HG03025 (cell line): ENCODE results near the gene DOCK4.

Experiments
- ATAC-seq: cut with Tn5 transposase; IDR thresholded peaks from one replicate; pipeline ENCODE4 v1.9.1; 2021; ENCODE audit warnings: mild to moderate bottlenecking, moderate library complexity; ENCODE audit not compliant: unreplicated experiment, low FRiP score

The DOCK4 gene

DNA sequence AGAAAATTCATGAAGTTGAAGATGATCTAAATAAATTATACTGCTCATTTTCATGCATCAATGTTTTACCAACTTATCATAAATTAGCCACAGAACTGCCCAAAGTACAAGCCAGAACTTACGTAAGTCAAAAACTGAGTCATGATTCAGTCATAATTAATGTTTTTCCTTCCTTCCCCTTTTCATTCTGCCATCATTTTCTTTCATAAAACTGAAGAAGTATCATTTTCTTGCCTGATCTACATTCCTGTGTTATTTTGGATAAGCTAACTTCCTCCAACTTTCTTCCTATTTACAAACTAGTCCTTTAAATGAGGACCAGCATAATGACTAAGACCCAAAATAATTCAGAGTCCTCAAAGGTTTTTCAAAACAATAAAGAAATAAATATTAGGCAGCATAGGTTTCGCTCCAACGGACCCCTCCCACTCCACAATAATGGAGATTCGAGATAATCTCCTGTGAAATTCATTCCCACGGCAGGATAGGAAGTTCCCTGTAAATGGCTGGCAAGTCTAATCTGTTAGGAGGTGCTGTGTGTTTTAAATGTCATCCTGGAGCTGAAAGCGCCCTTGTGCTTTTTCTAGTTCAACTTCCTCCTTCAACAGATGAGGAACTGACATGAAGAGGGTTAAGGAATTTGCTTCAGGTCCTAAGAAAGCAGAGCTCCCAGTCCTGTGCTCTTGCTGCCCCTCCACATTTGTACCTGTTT lies 218.9 kb downstream of the DOCK4 start:
- ATAC-seq = no peak

DNA sequence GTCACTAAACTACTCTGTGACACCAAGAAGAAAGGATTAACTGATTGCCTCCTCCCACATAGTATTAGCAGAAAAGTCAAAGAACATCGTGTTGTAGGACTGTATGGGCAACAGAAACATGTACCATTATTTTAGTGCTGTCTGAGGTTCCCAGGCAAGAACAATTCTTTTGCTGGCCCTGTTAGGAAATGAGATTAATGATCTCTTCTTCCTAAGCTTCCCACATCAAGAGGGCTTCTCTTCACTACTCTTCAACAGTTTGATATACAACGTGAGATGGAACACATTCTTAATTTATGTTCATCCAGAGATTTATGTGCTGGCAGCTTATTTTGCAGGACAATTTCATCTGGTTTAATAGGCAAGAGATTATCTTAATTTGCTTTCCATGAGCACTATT lies 219.6 kb downstream of the DOCK4 start:
- no peak for ATAC-seq

DNA sequence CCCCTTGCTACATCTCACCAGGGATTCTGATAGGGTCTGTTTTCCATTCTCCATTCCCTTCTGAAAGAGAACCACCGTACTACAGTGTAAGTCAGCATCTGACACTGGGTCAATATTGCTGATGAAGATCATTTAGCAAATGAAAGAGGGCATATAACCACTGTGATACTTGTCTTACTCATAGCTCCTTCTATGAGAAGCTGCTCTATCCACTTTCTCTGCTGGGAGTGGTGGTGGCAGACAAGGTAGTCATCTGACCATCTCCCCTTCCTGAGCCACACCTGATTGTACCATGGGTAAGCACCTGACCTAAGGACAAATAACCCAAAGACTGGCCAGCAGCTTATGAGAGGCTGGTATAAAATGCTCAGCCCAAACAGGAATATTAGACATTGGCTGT lies 220.4 kb downstream of the DOCK4 start:
- ATAC-seq = no peak

DNA sequence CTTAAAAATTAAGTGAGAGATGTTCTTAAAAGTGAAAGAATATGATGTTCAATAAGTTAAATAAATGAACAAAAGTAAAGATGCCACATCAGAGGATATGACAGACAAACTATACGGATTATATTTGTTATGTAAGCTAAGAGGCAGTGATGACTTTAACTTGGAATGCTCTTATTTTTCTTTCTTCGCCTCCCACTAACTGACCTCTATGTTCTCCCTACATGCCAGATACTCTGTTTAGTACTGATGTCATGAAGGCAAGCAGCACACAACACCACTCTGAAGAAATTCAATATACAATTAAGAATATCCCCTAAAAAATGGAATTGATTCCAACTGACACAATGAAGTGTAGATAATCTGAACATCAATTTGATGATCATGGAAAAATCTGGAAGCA lies 223.4 kb downstream of the DOCK4 start:
- no peak for ATAC-seq

DNA sequence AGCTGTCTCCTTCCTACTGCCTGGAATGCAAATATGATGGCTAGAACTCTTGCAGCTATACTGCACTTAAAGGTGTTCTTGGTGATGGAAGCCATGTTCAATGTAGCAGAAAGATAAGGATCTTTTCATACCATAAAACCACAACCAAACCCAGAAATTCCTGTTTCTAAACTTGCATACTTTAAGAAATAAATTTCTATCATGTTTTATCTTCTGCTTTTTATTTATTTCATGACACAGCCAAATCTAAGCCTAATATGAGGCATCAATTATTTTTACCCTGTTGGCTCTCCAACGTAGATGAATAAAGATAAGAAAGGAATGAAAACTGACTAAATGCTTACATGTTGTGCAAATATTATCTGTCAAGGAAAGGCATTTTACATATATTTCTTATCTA lies 224.1 kb downstream of the DOCK4 start:
- no peak for ATAC-seq

DNA sequence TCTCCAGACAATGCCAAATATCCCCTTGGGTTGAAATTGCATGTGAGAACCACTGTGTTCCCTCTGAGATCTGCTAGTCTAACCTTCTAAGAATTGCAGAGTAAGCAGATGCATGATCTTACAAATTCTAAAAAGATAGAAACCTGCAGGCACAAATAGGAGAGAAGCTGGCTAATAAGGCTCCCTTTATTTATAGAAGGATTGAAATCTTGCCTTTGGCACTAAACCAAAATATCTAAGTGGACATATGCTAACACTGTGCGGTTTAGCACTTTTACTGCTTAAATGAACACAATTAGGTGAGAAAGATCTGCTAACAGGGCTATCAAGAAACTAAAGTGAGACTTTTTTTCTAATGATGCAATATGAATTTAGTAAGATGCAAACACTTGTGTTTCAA lies 225.5 kb downstream of the DOCK4 start:
- no peak for ATAC-seq

DNA sequence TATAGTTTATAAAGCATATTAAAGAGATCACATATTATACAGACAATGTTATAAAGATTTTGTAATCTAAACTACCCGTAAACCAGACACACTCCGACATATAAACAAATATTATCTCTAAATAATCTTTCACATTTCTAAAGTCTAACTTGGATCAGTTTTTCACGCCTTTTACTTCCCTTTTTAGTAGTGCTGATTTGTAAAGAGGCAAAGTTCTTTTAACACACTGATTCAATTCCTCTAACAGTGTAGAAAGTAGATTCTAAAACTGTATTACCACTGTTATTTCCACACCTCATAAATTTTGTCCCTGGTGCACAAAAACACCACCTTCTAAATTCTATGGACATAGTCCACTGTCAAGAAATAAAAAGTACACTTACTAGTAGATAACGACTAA lies 230.9 kb downstream of the DOCK4 start:
- no peak for ATAC-seq

DNA sequence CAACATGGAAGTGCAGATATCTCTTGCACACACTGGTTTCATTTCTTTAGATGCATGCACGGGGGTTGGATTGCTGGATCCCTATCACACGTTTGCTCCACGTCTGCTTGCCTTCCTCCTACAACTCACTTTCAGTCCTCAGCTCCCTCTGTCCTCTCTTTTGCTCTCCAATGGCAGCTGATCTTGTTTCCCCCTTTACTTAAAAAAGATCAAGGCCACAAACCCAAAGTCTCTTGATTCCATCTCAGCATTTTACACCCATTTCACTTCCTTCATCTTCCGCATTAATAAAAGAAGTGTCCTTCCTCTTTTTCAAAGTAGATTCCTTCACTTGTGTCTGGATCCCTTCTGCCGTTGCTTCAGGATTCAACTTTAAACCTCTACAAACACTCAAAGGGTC lies 245.2 kb downstream of the DOCK4 start:
- ATAC-seq = no peak

DNA sequence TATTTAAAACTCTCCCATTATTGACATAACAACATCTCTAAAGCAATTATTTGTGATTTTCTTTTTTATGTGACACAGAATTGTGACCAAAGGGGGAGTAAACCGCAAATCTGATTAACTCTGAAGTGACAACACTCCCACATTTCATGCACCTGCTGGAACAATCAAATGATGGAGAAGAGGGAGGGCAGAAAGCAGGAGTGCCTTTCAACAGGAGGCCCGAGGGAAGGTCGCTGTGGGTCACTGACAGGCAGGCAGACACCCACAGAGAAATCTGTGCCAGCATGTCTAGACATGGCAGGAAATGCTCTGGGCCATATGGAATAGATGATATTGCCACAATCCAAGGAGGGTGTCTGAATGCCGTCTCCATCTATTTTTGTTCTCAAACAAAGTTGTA lies 247.3 kb downstream of the DOCK4 start:
- no peak for ATAC-seq

DNA sequence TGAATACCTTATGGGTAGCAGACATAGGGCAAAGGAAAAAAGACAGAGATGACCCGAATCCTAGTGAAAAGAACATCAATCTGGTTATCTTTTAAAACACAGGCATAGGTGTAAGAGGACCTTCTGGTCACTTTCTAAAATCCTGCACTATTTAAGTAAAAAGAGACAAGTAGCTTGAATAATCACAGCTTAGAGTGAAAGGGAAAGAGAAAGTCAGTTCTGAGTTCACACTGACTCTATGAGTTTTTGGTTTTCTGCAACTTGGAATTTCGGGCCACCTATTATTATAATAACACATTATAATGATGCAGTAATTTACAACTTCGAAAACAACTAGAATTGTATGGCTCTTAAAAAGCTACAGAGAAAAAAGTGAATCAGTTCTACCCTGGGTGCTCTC lies 247.8 kb downstream of the DOCK4 start:
- ATAC-seq = no peak

DNA sequence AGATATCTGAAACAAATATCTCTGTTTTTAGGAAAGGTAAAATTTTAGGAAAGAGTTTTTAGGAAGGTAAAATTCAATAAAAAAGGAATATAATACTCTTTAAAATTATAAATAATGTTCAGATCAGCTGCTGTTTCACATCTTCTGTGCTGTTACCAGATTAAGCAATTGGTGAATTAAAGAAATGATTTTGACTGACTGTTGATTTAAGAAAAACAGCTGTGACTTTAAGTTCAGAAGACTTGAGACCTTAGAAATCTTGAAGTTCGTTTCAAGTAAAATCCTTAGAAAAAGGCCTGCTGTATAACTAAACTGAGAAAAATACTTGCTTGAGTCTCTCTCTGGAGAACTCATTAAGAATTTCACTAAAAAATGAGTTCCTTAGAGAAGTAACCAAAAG lies 250.6 kb downstream of the DOCK4 start:
- ATAC-seq = no peak

DNA sequence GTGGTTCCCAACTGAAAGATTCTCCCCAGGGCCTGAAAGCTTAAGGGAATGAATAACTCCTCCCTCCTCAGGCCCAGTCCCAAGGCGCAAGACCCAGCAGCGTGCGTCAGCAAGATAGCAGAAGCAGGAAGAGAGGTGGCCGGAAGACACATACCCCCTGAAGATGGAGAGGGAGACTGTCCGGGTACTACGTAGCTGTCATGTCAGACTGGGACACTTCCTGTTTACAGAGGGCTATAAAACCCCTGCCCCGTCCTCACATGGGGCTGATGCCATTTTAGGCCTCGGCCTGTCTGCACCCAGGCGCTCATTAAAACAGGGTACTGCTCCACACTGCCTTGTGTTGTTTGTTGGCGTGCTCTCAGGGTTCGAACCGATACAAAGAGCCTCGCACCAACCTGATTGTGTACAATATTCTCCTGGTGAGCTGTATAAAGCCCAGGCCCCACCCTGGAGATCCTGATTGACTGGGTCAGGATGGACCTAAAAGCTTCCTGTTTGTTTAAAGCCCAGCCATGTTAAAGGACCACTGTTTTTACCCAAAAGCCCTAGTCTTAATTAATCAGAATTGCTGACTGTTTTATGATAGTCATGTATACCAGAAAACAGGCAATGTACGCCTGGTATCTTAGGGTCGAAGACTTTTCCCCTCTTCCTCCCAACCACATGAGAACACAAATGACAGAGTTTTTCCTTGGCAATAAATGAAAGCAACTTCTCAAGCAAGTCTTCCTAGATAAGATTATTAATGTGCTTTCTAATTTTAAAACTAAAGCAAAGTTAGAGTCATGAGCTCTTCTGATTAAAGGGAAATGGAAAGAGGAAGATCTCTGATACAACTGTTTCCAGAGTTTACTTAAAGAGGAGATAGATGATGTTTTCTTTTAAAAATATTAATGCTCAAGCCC lies 251.5 kb downstream of the DOCK4 start:
- no peak for ATAC-seq

DNA sequence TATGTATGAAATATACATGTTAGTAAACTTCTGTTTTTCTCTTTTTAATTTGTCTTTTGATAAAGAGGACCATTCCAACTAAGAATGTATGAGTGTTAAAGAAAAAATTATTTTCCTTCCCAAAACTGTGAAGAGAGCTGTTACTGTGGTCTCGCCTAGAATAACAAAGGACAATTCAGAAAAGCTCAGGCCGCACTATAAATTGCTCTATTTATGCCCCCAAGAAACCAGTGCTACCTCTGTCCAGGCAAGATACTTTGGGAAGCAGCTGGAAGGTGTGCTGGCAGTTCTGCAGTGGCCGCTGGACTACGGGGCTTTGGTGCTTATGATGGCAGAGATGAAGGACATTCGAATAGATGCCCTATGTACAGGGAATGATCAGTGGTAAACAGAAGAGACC lies 252.1 kb downstream of the DOCK4 start:
- no peak for ATAC-seq

DNA sequence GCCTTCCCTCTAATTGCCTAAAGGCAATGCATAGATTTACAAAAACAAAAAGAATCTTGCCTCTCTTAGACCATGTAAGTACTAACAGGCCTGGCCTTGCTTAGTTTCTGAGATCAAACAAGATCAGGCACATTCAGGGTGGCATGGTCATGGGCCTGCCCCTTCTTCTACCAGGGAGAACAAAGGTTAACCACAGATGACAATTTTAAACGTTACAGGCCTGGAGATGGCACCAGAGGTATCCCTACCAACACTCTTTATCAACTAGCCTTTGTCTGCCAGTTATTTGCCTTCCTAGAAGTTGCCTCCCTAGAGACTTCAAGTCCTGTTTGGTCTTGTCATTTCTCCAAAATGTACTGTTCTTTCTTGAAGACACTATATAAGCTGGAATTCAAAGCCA lies 252.6 kb downstream of the DOCK4 start:
- ATAC-seq = no peak

DNA sequence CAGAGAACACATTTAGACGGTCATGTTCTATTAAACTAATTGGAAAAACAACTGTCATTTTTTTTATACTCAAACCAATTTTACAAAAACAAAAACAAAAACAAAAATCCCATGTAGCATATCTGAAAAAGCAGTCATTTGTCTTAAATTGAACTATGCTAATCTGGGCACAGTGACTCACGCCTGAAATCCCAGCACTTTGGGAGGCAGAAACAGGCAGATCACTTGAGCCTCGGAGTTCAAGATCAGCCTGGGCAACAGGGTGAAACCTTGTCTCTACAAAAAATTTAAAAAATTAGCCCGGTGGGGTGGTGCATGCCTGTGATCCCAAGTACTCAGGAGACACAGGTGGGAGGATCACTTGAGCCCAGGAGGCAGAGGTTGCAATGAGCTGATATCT lies 253.4 kb downstream of the DOCK4 start:
- ATAC-seq = no peak

DNA sequence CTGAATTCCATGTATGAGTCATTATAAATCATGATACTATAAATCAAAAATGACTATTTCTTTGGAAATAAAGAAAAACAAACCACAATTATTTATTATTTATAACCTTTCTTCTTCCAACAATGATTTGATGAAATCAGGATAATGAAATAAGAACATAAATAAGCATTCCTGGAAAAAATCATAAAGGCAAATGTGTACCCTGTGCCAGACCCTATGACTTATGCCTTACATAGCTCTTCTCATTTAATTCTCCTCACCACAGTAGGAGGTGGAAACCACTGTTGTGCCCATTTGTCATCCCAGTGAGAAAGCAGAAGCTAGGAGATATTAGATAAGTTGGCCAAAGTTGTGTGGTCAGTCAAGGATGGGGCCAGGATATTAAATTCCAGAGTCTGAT lies 255.1 kb downstream of the DOCK4 start:
- ATAC-seq = no peak

DNA sequence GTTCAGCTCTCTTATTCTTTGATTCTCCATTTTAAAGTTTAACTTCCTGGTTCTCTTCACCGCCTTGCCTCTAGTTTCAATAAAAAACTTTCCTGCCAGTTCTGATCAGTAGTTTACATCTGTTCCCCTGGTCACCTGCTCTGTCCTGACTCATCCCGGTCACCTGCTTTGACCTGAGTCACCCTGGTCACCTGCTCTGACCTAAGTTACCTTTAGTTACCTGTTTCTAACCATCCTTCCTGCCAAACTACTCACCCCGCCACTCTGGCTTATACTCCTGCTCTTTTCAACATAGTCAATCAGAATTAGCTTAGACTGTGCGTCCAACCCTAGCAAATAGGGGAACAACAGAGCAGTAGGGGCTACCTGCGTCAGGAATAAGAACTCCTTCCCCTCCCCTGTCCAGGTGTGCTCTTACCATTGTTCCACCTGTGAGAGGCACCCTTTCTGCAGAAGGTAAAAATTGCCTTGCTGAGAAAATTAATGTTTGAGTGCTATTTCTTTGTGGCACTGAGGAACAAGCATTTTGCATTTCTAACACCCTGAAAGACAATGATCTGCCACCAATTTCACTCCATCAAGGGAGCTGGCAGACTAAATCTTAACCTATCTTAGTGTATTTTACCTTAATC lies 263.6 kb downstream of the DOCK4 start:
- no peak for ATAC-seq

DNA sequence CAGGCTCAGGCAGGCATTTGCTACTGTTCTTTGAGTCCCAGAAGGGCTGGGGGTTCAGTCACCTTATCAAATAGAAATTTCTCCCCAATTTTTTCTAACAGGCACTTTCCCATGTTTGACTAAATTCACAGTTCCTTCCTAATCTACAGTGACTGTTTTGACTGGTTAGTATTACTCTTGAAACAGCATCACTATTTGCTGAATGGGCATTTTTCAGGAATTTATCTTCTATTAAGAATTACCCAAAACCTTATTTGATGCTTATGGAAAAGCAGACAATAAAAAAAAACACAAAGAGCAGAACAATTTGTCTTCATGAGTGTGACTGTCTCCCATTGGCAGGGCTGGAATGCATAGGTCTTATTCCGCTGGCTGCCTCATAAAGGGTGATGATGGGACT lies 269.0 kb downstream of the DOCK4 start:
- ATAC-seq = no peak

DNA sequence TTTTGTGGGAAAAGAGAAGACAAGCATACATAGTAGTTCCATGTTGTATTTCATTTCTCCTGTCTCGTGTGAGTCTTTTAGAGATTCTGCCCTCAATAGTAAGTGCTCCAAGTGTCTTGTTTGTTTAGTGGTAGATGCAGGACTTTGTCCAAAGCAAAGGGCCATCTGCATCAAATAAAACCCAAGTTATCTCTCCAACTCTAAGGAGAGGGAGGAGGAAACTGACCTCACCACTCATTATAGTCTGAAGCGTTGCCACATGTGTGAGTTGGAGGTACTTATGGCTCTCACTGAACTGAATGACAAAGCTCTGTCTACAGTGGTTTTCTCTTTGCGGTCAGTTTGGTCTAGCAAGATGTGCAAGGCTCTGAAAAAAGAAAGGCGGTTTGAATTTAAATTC lies 272.6 kb downstream of the DOCK4 start:
- no peak for ATAC-seq

DNA sequence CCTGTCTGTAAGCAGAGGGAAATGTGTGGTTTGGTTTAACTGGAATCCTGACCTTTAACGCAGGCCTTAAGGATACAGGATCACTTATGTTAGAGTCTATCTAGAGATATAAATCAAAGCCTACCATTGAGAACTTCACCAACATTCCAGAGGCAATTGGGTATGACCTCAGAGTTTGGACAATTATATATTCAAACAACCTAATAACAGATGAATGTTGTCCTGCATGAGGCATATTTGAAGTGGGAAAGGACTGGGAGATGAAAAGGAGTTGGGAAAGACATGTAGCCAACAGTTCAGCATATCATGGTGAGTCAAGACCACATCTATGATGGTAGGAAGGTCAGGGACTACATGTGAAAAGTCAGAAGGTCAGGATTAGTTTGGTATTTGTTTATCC lies 274.2 kb downstream of the DOCK4 start:
- ATAC-seq = no peak

DNA sequence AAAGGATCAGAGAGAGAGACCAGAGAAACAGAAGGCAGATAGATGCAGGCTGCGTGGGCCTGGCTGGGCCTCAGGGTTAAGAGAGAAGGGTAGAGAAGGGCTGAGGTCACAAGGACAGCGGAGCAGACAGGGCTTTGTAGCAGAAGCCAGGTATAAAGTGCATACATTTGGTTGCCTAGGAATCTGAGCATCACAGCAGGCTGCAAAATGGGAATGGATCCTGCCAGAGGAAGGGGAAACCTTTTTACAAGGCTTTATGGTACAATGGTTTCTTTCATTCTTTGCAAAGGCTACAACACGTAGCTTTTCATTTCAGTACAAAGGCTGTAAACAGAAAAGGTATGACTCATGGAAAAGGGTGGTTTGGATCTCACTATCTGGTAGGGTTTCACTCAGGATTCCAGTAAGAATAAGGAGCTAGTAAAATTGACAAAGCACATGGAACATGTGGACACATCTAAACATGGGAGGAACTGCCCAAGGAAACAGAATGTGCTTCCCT lies 275.1 kb downstream of the DOCK4 start:
- ATAC-seq = no peak
